ENCODE measurements around the gene PMCH.
"Not testable (repeated sequence)": the region's sequence is repeated elsewhere in the genome, so short reads cannot be mapped to it uniquely, and the experiment has no call there.

PMCH gene

DNA sequence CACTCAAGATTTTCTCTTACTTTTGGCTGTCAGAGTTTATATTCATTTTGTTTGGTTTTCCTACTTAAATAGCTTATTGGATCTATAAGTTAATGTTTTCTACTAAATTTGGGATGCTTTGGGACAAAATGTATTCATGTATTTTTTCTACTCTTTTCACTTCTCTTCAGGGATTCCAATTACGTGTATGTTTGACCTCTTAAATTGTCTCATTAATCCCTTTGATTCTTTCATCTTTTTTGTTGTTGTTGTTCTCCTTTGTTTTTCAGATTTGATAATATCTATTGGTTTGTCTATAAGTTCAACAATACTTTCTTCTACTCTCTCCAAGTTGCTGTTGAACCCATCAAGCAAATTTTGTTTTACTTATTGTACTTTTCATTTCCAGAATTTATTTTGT is 34.2 kb downstream of the PMCH start:
- no peak overlapping the region for H3K4me2 ChIP-seq (ENCODE audit: low read length)
- no peaks in the 10 kb centered on the region for H3K4me1 ChIP-seq
- TF ChIP-seq, protein P1, sequence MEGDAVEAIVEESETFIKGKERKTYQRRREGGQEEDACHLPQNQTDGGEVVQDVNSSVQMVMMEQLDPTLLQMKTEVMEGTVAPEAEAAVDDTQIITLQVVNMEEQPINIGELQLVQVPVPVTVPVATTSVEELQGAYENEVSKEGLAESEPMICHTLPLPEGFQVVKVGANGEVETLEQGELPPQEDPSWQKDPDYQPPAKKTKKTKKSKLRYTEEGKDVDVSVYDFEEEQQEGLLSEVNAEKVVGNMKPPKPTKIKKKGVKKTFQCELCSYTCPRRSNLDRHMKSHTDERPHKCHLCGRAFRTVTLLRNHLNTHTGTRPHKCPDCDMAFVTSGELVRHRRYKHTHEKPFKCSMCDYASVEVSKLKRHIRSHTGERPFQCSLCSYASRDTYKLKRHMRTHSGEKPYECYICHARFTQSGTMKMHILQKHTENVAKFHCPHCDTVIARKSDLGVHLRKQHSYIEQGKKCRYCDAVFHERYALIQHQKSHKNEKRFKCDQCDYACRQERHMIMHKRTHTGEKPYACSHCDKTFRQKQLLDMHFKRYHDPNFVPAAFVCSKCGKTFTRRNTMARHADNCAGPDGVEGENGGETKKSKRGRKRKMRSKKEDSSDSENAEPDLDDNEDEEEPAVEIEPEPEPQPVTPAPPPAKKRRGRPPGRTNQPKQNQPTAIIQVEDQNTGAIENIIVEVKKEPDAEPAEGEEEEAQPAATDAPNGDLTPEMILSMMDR (IDR thresholded peaks at IDR 0.05), result no peak
- H3K9ac ChIP-seq, result no peak overlapping the region
- no peaks in the 10 kb centered on the region for H3K27me3 ChIP-seq (ENCODE audit: control insufficient read depth, insufficient read depth, low read length)
- H2AFZ ChIP-seq, result no peak overlapping the region
- no peaks in the 10 kb centered on the region for H3K79me2 ChIP-seq
- H3K4me3 ChIP-seq (ENCODE audit: low read depth, low read length), result no peak overlapping the region
- no peaks in the 10 kb centered on the region for H3K9me3 ChIP-seq (ENCODE audit: control insufficient read depth, low read length)
- no peak overlapping the region for H3K27ac ChIP-seq
- no peaks in the 10 kb centered on the region for H3K36me3 ChIP-seq (ENCODE audit: control insufficient read depth, insufficient read depth, low read length)

DNA sequence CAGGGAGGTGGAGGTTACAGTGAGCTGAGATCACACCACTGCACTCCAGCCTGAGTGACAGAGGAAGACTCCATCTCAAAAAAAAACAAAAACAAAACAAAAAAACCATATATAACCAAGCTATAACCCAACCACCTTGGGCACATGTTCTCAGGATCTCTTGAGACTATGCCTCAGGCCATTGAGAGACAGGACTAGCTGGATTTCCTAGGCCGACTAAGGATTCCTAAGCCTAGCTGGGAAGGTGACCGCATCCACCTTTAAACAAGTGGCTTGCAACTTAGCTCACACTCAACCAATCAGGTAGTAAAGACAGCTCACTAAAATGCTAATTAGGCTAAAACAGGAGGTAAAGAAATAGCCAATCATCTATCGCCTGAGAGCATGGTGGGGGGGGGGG is 42.4 kb downstream of the PMCH start:
- not testable (repeated sequence) for H3K9ac ChIP-seq; H3K4me3 ChIP-seq (ENCODE audit: low read depth, low read length); H3K9me3 ChIP-seq (ENCODE audit: control insufficient read depth, low read length); H3K27ac ChIP-seq; H2AFZ ChIP-seq; H3K79me2 ChIP-seq; H3K27me3 ChIP-seq (ENCODE audit: control insufficient read depth, insufficient read depth, low read length); H3K4me1 ChIP-seq; H3K4me2 ChIP-seq (ENCODE audit: low read length); H3K36me3 ChIP-seq (ENCODE audit: control insufficient read depth, insufficient read depth, low read length)

DNA sequence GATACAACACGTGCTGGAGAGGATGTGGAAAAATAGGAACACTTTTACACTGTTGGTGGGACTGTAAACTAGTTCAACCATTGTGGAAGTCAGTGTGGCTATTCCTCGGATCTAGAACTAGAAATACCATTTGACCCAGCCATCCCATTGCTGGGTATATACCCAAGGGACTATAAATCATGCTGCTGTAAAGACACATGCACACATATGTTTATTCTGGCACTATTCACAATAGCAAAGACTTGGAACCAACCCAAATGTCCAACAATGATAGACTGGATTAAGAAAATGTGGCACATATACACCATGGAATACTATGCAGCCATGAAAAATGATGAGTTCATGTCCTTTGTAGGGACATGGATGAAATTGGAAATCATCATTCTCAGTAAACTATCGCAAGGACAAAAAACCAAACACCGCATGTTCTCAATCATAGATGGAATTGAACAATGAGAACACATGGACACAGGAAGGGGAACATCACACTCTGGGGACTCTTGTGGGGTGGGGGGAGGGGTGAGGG is 50.5 kb downstream of the PMCH start:
- not testable (repeated sequence) for H3K9me3 ChIP-seq (ENCODE audit: control insufficient read depth, low read length); H3K4me2 ChIP-seq (ENCODE audit: low read length)

More for the DNA sequence above, 50.5 kb downstream of the PMCH start:
- not testable (repeated sequence) for H3K27ac ChIP-seq; H3K36me3 ChIP-seq (ENCODE audit: control insufficient read depth, insufficient read depth, low read length); H2AFZ ChIP-seq; H3K79me2 ChIP-seq; H3K4me1 ChIP-seq; H3K27me3 ChIP-seq (ENCODE audit: control insufficient read depth, insufficient read depth, low read length); H3K9ac ChIP-seq; H3K4me3 ChIP-seq (ENCODE audit: low read depth, low read length)

Measured in parathyroid adenoma (tissue), 2 donors.